ENCODE results near the gene SP6.

GRCh38 chr17:47812146-47812920 lies 38.6 kb downstream of the SP6 start:
- TF ChIP-seq POLR2A (IDR thresholded peaks at IDR 0.05; ENCODE audit: low read length): no peak
- no peak for TF ChIP-seq GATA1 (IDR thresholded peaks at IDR 0.05; ENCODE audit: low read depth, low read length)

Data from erythroblast (primary cell).